DMS153 treated with DMSO at 0.1 percent for 48 hours (cell line): ENCODE measurements around the gene STRN4.
"Not testable (repeated sequence)": the region's sequence is repeated elsewhere in the genome, so short reads cannot be mapped to it uniquely, and the experiment has no call there.

Source experiments
- DNase-seq: peaks from one replicate; lab custom pipeline; 2025; ENCODE audit not compliant: unreplicated experiment; lab: John Stamatoyannopoulos, UW

Gene STRN4, protein sequence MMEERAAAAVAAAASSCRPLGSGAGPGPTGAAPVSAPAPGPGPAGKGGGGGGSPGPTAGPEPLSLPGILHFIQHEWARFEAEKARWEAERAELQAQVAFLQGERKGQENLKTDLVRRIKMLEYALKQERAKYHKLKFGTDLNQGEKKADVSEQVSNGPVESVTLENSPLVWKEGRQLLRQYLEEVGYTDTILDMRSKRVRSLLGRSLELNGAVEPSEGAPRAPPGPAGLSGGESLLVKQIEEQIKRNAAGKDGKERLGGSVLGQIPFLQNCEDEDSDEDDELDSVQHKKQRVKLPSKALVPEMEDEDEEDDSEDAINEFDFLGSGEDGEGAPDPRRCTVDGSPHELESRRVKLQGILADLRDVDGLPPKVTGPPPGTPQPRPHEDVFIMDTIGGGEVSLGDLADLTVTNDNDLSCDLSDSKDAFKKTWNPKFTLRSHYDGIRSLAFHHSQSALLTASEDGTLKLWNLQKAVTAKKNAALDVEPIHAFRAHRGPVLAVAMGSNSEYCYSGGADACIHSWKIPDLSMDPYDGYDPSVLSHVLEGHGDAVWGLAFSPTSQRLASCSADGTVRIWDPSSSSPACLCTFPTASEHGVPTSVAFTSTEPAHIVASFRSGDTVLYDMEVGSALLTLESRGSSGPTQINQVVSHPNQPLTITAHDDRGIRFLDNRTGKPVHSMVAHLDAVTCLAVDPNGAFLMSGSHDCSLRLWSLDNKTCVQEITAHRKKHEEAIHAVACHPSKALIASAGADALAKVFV

DNA sequence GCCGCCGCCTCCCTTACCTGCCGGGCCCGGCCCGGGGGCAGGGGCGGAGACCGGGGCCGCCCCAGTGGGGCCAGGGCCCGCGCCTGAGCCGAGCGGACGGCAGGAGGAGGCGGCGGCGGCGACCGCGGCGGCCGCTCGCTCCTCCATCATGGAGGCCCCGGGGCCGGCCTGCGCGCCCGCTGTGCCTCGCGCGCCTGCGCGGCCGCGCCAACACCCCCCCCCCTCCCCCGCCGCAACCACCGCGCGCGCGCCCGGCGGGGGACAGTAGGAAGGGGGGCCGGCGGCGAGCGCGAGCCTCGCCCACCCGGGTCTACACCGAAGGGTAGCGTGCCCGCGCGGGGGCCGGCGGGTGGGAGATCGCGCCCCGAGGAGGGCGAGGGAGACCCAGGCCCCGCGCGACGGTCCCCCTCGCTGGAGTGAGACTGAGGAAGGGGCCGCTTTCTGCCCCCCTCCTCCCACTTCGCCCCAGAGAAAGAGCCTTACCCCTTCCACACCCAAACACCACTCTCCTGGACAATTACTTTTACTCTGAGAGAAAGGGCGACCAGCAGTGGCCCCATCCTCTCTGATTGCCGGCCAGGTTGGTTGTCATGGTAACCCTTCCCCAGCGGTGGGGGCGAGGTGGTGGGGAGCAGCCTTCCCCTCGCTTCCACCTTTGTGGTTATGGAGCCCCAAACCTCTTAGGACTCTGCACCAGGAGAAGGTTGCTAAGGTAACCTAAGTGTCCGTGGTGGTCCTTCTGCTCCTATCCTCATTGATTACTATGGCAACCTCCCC lies at the start of gene STRN4:
Gene STRN4, minus strand, starts transcription at position 170 of the 777 bp plus-strand sequence. Its CDS starts 20 bp downstream, at position 150.
- DNase-seq, result peak; percentile 16

DNA sequence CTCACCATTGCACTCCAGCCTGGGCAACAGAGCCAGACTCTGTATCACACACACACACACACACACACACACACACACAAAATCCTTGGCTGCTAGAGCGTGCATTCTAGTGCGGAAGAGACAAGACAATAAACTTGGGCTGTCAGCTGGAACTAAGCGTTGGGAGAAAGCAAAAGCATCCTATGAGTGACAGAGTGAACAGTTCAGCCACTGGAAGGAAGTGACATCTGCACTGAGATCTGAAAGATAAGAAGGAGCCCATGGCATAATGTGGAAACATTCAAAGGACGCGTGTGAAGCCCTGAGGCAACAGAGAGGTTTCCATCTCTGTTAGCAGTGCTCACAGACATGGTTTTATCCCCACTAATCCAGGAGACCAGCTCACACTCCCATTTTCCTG lies 45.7 kb upstream of the STRN4 start:
- no peak for DNase-seq

DNA sequence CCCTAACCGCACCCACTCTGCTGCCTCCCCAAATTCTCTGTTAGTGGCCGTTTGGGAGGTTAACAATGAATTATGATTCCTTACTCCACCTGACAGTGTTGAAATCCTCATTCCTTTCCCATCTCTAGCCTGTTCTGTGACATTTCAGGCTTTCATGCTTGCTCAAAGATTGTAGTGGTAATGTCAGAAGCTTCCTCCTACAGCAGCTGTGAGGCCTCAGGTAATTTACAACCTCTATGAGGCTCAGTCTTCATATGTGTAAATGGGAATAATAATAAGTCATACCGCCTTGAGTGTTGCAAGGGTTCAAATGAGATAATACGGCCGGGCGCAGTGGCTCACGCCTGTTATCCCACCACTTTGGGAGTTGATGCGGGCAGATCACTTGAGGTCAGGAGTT lies 43.1 kb upstream of the STRN4 start:
- DNase-seq, result no peak

DNA sequence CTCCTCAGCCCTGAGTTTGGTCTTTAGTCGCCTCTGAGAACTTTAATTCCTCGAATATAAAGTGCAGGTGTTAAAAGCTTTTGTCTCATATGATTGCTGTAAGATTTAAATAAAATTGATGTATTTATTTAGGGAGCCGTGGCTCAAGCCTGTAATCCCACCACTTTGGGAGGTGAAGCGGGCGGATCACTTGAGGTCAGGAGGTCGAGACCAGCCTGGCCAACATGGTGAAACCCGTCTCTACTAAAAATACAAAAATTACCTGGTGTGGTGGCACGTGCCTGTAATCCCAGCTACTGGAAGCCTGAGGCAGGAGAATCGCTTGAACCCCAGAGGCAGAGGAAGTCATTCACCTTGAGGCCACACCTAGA lies 42.7 kb upstream of the STRN4 start:
- no peak for DNase-seq

DNA sequence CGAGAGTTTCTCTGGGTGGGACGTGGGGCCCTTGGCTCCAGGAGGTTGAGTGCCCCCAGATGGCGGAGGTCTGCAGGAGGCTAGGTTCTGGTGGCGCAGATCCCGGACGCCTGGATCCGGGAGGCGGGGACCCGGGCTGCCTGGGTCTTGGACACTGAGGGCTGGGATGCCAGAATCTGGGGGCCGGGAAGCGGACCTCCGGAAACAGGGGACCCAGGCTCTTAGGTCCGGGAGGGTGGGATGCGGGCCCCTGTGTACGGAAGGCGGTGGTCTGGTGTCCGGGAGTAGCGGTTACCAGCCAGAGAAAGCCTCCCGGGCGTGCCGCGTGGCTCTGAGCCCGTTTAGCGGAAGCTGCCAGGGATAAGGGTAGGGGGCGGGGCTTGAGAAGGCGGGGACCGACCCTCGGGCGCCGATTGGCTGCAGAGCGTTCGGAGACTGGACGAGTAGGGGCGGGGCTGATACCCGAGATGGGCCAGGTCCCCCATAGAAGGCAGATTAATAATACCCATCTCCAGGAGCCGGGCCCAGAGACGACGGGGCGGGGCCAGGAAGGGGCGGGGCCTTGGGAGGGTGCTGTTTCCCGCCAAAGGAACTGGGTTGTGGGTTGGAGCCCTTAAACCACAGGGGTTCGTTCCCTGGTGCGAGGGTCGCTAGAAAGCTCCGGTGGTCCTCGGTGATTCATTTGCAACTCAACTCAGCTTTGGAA lies 42.2 kb upstream of the STRN4 start, which contains the start of gene SLC1A5:
Gene SLC1A5, minus strand, starts transcription at position 333 of the 706 bp plus-strand sequence. CDS start 629 bp downstream, outside the sequence.
- peak; percentile 98 for DNase-seq

DNA sequence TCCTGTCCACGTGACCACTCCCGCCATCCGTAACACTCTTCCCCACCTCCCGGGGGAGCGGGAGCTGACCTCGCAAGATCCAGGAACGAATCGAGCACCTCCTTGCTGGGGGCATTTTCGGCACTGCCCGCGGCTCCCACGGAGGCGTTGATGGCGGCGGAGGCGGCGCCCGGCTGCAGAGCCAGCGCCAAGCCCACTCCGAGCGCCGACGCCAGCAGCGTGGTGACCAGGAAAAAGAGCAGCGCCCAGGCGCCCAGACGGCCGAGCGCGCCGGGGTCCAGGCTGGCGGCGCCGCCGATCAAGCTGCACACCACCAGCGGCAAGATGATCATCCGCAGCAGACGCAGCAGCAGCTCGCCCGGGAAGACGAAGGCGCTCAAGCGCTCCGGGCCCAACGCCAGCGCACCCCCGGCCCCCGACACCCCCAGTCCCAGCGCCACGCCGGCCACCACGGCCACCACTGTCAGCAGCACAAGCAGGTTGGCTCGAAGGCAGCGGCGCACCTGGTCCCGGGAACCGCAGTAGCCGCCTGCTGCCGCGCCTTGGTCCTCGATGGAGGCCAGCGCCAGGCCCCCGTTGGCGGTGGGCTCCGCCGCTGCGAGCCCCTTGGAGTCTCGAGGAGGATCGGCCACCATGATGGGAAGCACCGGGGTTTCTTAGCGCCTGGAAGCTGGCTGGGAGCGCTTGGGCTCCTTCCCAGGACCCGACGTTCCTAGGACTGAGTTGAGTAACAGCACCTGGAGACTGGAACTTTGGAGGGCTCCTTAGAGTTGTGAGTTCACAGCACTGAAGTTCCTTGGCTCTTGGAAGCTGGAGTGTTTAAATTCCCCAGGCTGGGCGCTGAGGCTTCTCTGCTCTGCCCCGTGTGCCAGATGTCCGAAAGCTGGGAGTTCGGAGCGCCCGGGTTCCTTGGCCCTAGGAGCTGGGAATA lies 41.3 kb upstream of the STRN4 start:
- DNase-seq, result no peak

DNA sequence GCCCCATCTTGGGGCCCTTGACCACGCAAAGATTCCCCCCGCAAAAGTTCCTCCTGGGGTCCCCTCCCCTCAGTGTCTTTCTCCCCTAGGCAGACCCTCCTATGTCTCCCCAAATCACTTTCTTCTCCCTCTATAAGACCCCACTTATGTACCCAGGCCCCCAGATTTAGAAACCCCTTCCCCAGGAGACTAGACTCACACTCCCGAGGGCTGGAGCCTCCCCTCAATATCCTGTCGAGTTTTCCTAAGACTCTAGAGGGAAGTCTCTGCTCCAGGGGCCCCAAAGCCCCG lies 40.7 kb upstream of the STRN4 start:
- no peak for DNase-seq

DNA sequence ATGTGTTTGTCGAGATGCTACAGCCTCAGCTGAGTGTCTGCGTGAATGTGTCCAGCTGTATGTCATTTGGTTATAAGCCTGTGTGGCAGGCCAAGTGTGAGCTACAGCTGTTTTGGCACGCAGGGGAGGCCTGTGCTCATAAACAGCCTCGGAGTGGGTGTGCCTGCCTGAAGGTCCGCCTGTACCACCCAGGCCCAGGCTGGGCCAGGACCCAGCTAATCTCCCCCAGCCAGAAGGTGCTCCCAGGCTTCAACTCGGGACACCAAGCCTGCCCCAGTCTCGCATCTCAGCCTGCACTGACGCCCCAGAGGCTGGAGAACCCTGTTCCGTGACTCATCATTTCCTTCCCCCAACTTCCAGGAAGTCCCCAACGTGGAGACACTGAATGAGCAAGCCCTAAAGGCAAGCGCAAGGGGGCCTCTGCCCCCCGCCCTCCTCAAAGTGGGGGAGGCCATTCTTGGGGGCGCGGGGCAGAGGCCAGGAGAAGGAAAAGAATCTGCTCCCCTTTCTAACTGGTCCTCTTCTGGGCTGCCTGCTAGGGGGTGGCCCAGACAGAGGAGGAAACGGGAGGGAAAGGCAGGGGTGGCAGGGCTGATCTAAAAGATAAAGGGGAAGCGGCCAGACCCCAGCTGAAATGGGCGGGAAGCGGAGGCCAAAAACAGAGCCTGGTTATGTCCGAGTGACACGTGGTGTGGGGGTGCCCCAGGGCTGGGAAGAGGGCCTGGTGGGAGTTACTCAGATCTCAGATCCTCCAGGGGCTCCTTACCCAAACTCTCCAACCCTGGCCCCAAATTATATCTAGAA lies 40.2 kb upstream of the STRN4 start:
- no peak for DNase-seq

DNA sequence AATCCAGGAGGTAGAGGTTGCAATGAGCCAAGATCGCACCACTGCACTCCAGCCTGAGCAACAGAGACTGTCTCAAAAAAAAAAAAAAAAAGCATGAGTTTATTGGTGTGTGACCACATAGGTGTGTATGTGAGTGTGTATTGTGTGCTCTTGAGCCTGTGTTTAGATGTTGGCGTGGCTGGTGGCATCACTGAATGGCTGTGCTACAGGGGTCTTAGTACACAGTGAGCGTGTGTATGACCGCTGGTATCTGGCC lies 39.7 kb upstream of the STRN4 start:
- DNase-seq, result no peak

DNA sequence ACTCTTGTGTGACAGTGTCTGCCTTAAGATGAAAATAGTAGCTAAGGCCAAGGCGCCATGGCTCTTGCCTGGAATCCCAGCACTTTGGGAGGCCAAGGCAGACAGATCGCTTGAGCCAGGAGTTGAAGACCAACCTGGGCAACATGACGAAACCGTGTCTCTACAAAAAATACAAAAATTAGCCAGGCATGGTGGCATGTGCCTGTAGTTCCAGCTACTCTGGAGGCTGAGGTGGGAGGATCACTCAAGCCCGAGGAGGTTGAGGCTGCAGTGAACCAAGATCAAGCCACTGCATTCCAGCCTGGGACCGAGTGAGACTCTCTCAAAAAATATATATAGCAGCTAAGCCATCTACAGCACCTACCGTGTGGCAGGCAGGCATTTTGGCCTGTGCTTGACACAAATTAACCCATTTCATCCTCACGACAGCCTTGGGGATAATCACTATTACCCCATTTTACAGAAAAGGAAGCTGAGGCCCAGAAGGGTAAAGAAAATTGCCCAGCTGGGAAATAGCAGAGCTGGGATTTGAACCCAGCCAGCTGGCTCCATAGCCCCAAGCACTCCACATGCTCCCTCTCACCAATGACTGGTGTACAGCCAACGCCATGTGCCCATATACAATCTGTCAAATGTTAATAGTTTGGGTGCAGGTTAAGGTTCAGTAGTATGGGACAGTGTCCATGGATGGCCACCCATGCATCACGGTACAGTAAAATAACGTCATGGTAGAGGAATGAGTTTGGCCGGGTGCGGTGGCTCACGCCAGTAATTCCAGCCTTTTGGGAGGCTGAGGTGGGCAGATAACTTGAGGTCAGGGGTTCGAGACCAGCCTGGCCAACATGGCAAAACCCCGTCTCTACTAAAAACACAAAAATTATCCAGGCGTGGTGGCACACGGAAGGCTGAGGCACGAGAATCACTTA lies 39.1 kb upstream of the STRN4 start:
- DNase-seq, result no peak

DNA sequence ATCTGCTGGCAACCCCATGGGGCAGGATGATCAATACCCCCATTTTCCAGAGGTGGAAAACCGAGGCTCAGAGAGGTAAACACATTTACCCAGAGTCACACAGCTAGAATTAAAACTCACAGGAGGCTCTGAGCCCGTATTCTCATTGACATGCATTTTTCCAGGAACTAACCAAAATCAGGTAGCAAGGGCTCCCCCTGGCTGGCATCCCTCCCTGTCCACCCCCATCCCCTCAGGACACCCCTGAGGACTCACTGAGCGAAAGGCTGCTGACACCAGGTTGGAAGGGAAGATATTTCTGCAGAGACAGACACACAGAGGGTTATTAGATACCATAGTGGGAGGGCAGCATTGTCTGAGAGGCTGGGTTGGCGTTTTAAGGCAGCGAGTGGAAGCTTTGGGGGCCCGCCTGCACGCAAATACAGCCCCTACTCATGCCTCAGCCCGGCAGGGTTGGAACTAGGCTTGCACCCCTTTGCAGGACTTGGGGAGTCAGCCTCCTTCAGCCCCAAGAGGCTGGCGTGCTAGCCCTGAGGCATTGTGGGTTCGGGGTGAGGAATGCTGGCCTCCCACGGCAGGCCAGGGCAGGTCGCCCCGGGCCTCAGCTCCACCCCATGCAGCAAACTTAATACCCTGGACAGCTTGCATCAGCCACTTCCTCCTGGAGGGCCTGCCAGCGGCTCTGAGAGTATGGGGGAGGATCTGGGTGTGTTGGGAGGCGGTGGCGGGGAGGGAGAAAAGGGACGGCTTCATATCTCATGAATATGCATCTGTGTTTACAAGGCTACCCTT lies 38.2 kb upstream of the STRN4 start:
- DNase-seq, result peak; percentile 80

DNA sequence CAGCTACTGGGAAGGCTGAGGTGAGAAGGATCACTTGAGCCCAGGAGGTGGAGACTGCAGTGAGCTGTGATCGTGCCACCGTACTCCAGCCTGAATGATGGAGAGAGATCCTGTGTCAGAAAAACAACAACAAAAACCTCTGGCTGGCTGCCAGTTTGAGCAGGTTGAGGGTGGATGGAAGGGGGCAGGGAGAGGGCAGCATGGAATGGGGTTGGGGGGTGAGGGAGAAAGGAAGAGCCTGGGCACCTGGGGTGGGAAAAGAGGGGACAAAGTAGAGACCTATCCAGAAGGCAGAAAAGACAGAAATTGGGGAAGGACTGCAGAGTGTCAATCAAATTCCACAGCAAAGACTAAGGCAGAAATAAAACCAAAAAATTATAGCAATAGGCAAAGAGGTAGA lies 37.4 kb upstream of the STRN4 start:
- DNase-seq, result peak; percentile 54

DNA sequence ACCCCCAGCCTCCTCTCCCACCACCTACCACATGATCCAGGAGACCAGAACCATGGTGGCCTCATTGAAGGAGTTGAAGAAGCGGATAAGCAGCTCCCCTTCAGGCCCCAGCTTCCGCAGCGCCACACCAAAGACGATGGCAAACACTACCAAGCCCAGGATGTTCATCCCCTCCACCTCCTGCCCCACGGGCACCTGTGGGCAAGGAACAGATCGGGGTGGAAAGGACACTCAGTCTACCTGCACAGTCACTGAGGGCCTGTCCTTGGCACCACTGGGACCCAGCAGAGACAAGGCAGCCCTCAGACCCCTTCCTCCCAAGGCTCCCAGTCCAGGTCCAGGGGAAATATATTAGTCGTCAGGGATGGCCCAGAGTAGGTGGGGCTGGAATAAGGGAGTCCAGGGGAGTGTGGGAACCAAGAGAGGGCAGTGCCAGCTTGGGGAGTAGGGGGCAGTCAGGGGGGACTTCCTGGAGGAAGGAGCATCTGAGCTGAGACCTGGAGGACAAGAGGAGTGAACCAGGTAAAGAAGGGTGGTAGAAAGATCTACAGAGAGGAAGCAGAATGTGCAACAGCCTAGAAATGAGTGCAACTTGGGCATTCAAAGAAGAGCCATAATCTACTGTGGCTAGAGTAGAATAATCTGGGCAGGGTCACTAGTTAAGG lies 36.2 kb upstream of the STRN4 start:
- no peak for DNase-seq

DNA sequence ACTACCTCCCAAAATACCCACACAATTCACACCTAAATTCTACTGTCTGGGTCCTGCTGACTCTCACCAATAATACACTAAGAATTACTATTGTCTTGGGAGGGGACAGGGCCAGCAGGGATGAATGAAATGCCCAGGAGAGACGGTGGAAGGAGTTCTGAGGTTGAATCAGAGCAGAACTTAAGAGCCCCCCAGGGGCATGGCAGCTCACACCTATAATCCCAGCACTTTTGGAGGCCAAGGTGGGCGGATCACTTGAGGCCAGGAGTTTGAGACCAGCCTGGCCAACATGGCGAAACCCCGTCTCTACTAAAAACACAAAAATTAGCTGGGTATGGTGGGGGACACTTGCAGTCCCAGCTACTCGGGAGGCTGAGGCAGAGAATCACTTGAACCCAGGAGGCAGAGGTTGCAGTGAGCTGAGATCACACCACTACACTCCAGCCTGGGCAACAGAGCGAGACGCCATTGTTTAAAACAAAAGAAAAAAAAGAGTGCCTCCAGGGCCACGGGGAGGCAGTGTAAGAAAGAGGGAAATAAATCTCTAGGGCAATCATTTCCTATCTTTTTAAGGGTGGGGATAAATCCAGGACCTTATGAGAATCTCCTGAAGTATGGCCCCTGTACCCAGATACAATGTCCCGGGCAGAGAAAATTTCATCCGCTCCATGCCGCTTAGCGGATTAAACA lies 31.9 kb upstream of the STRN4 start:
- not testable (repeated sequence) for DNase-seq

DNA sequence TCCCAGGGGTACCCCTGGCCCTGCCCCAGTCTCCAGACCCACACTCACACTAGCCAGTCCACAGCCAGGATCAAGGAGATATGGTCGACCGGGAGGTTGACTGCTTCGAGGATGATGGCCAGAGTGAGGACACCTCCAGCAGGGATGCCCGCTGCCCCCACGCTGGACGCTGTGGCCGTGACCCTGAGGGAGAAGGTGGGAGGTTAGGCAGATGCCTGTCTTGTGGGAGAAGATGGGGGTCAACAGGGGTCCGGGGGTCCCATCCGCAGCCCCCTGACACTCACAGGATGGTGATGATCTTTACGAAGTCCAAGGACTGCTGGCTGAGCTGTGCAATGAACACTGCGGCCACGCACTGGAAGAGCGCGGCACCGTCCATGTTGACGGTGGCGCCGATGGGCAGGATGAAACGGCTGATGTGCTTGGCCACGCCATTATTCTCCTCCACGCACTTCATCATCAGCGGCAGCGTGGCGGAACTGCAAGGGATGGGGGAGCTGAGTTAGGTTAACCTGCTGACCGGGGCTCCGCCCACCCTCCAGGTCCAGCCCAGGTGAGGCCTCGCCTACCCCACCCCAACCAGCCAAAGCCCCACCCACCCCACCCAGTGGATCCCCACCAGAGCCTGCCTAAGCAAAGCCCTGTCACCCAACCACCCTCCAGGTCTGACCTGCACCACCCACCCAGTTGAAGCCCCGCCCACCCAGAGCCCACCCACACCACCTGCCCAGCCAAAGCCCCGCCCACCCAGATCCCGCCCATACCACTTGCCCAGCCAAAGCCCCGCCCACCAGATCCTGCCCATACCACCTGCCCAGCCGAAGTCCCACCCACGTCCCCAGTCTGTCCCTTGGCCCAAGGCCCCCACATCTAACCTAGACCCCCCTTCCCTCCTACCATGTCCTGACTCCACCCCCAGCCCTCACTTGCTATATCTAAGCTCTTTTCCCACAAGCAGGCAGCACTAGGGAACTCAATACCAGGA lies 31.0 kb upstream of the STRN4 start:
- no peak for DNase-seq
